Astrocyte of the cerebellum (primary cell): ENCODE results near the gene LHFPL3.

Experiments
- DNase-seq: peaks from one replicate; pipeline ENCODE4 v3.0.0-alpha.2; 2011; ENCODE audit warnings: low read depth
- H3K4me3 ChIP-seq: 2 replicates; pipeline ENCODE4 v1.5.1; 2011; ENCODE audit warnings: mild to moderate bottlenecking, low read depth, low read length, moderate library complexity
- CTCF ChIP-seq: IDR thresholded peaks from 2 replicates; pipeline ENCODE4 v1.5.1; 2012; ENCODE audit warnings: low read length, low read depth, moderate library complexity, mild to moderate bottlenecking; ENCODE audit errors: missing control alignments
- in situ Hi-C: cut with HindIII; loops from 2 replicates; pipeline ENCODE4 v1.10.0; 2017; ENCODE audit warnings: low sequenced_read_pairs

LHFPL3 gene

GRCh38 chr7:104794589-104794988 is 466.2 kb downstream of the LHFPL3 start:
- DNase-seq = no peak
- in situ Hi-C loops = no loop called here
- no peak for TF ChIP-seq CTCF
- H3K4me3 ChIP-seq = no peak overlapping the region

- in situ Hi-C loops = no loop called here
- DNase-seq = no peak
- no peak overlapping the region for H3K4me3 ChIP-seq
- TF ChIP-seq CTCF = no peak
These were observed 466.7 kb downstream of the LHFPL3 start for GRCh38 chr7:104795086-104795485.

GRCh38 chr7:104795616-104796398 is 467.4 kb downstream of the LHFPL3 start:
- DNase-seq = no peak
- H3K4me3 ChIP-seq = no peak overlapping the region
- in situ Hi-C loops = no loop called here

GRCh38 chr7:104800307-104800706 is 471.9 kb downstream of the LHFPL3 start:
- H3K4me3 ChIP-seq = no peak overlapping the region
- no peak for DNase-seq
- no peak for TF ChIP-seq CTCF
- in situ Hi-C loops = no loop called here

More at GRCh38 chr7:104795616-104796398, 467.4 kb downstream of the LHFPL3 start:
- no peak for TF ChIP-seq CTCF

GRCh38 chr7:104801022-104801421 is 472.6 kb downstream of the LHFPL3 start:
- DNase-seq = no peak
- in situ Hi-C loops = no loop called here
- H3K4me3 ChIP-seq = no peak overlapping the region
- TF ChIP-seq CTCF = no peak

- in situ Hi-C loops = no loop called here
- no peak for TF ChIP-seq CTCF
- no peak for DNase-seq
- H3K4me3 ChIP-seq = no peak overlapping the region
These were observed 475.5 kb downstream of the LHFPL3 start for GRCh38 chr7:104803931-104804330.

GRCh38 chr7:104804696-104805095 is 476.3 kb downstream of the LHFPL3 start:
- in situ Hi-C loops = no loop called here
- no peak for DNase-seq
- TF ChIP-seq CTCF = no peak
- no peak overlapping the region for H3K4me3 ChIP-seq
